ENCODE data around the gene IKZF2.

The IKZF2 gene

GRCh38 chr2:213101692-213102460, 49.5 kb downstream of the IKZF2 start:
- peaks cover 100% of the 10 kb centered on the region for H4K20me1 ChIP-seq (ENCODE audit: insufficient read depth, low read length, poor library complexity, severe bottlenecking)
- H3K9me2 ChIP-seq (replicated peaks; ENCODE audit: low read depth, low read length) = no peaks in the 10 kb centered on the region
- peaks cover 22% of the 10 kb centered on the region for H3F3A ChIP-seq (ENCODE audit: low read depth)
- H3K27me3 ChIP-seq (ENCODE audit: insufficient read depth, low read length, poor library complexity, severe bottlenecking) = no peaks in the 10 kb centered on the region
- peak overlapping the region; percentile 49 for H3K9ac ChIP-seq (ENCODE audit: low read depth, low read length, poor library complexity, severe bottlenecking)
- TF ChIP-seq EZH2phosphoT487 (IDR thresholded peaks at IDR 0.05; ENCODE audit: borderline replicate concordance) (no peak), CTCF (conservative IDR thresholded peaks at IDR 0.05; ENCODE audit: low read length) (no peak)
- H3K4me3 ChIP-seq (ENCODE audit: low read length, poor library complexity, severe bottlenecking) = peak overlapping the region; percentile 36
- peaks cover 100% of the 10 kb centered on the region for H3K79me2 ChIP-seq (ENCODE audit: insufficient read depth, low read length)
- H3K9me3 ChIP-seq (ENCODE audit: insufficient read depth, low read depth, low read length) = no peaks in the 10 kb centered on the region
- peaks cover 78% of the 10 kb centered on the region for H3K4me1 ChIP-seq (ENCODE audit: insufficient read depth, low read length, poor library complexity, severe bottlenecking)
- H2AFZ ChIP-seq (ENCODE audit: low read length) = no peak overlapping the region
- peaks cover 69% of the 10 kb centered on the region for H3K36me3 ChIP-seq (ENCODE audit: insufficient read depth, low read length)
- peak overlapping the region; percentile 88 for H3K4me2 ChIP-seq (ENCODE audit: low read depth, low read length, poor library complexity, severe bottlenecking)

GRCh38 chr2:213101109-213101508, 50.3 kb downstream of the IKZF2 start:
- Histone ChIP-seq H3K79me2 (ENCODE audit: insufficient read depth, low read length) (peaks cover 100% of the 10 kb centered on the region), H3K27me3 (ENCODE audit: insufficient read depth, low read length, poor library complexity, severe bottlenecking) (no peaks in the 10 kb centered on the region), H3K4me2 (ENCODE audit: low read depth, low read length, poor library complexity, severe bottlenecking) (peak overlapping the region; percentile 88), H3K9me3 (ENCODE audit: insufficient read depth, low read depth, low read length) (no peaks in the 10 kb centered on the region), H3K36me3 (ENCODE audit: insufficient read depth, low read length) (peaks cover 69% of the 10 kb centered on the region), H3K4me1 (ENCODE audit: insufficient read depth, low read length, poor library complexity, severe bottlenecking) (peaks cover 71% of the 10 kb centered on the region), H3F3A (ENCODE audit: low read depth) (peaks cover 22% of the 10 kb centered on the region), H4K20me1 (ENCODE audit: insufficient read depth, low read length, poor library complexity, severe bottlenecking) (peaks cover 100% of the 10 kb centered on the region), H3K4me3 (ENCODE audit: low read length, poor library complexity, severe bottlenecking) (no peak overlapping the region), H3K9me2 (replicated peaks; ENCODE audit: low read depth, low read length) (no peaks in the 10 kb centered on the region), H3K9ac (ENCODE audit: low read depth, low read length, poor library complexity, severe bottlenecking) (no peak overlapping the region), H2AFZ (ENCODE audit: low read length) (no peak overlapping the region)
- no peak for TF ChIP-seq CTCF (conservative IDR thresholded peaks at IDR 0.05; ENCODE audit: low read length)
- no peak for TF ChIP-seq EZH2phosphoT487 (IDR thresholded peaks at IDR 0.05; ENCODE audit: borderline replicate concordance)

- H3K9me3 ChIP-seq (ENCODE audit: insufficient read depth, low read depth, low read length) = no peaks in the 10 kb centered on the region
- no peak overlapping the region for H3K9ac ChIP-seq (ENCODE audit: low read depth, low read length, poor library complexity, severe bottlenecking)
- H3K36me3 ChIP-seq (ENCODE audit: insufficient read depth, low read length) = peaks cover 87% of the 10 kb centered on the region
- H3K9me2 ChIP-seq (replicated peaks; ENCODE audit: low read depth, low read length) = no peaks in the 10 kb centered on the region
- H3K4me1 ChIP-seq (ENCODE audit: insufficient read depth, low read length, poor library complexity, severe bottlenecking) = peaks cover 63% of the 10 kb centered on the region
- H3K4me2 ChIP-seq (ENCODE audit: low read depth, low read length, poor library complexity, severe bottlenecking) = no peak overlapping the region
- TF ChIP-seq CTCF (conservative IDR thresholded peaks at IDR 0.05; ENCODE audit: low read length) = no peak
- no peak for TF ChIP-seq EZH2phosphoT487 (IDR thresholded peaks at IDR 0.05; ENCODE audit: borderline replicate concordance)
- peaks cover 100% of the 10 kb centered on the region for H3K79me2 ChIP-seq (ENCODE audit: insufficient read depth, low read length)
- H3F3A ChIP-seq (ENCODE audit: low read depth) = peaks cover 4% of the 10 kb centered on the region
- peaks cover 100% of the 10 kb centered on the region for H4K20me1 ChIP-seq (ENCODE audit: insufficient read depth, low read length, poor library complexity, severe bottlenecking)
- no peak overlapping the region for H2AFZ ChIP-seq (ENCODE audit: low read length)
- no peaks in the 10 kb centered on the region for H3K27me3 ChIP-seq (ENCODE audit: insufficient read depth, low read length, poor library complexity, severe bottlenecking)
- no peak overlapping the region for H3K4me3 ChIP-seq (ENCODE audit: low read length, poor library complexity, severe bottlenecking)
These were observed 52.8 kb downstream of the IKZF2 start for GRCh38 chr2:213098612-213099011.
